MM.1S (cell line): ENCODE data around the gene IGSF11.

Experiments
- DNase-seq: peaks from one replicate; pipeline ENCODE4 v3.0.0-alpha.2; 2015
- H2AFZ ChIP-seq: fragments of 300-600 bp; sonication (generic); 2 replicates; pipeline ENCODE4 v1.6.0; 2016; ENCODE audit warnings: antibody characterized with exemption, low read length
- H3F3A ChIP-seq: fragments of 300-600 bp; sonication (generic); 2 replicates; pipeline ENCODE4 v1.6.1; 2016; ENCODE audit warnings: mild to moderate bottlenecking, antibody characterized with exemption, low read length, moderate library complexity, mixed read lengths; ENCODE audit not compliant: insufficient read depth
- H3K27ac ChIP-seq: fragments of 300-600 bp; sonication (generic); 2 replicates; pipeline ENCODE4 v1.5.1; 2016; ENCODE audit warnings: mild to moderate bottlenecking, low read length
- H3K27me3 ChIP-seq: fragments of 300-600 bp; sonication (generic); replicated peaks from 2 replicates; pipeline ENCODE4 v1.6.0; 2016; ENCODE audit warnings: low read length; ENCODE audit not compliant: insufficient read depth
- H3K36me3 ChIP-seq: fragments of 300-600 bp; sonication (generic); replicated peaks from 2 replicates; pipeline ENCODE4 v1.6.1; 2016; ENCODE audit warnings: mild to moderate bottlenecking, low read length, mixed read lengths; ENCODE audit not compliant: insufficient read depth
- H3K4me1 ChIP-seq: fragments of 300-600 bp; sonication (generic); 2 replicates; pipeline ENCODE4 v1.6.1; 2016; ENCODE audit warnings: low read length, mixed read lengths
- H3K4me2 ChIP-seq: fragments of 300-600 bp; sonication (generic); 2 replicates; pipeline ENCODE4 v1.6.0; 2016; ENCODE audit warnings: low read depth, low read length
- H3K4me3 ChIP-seq: fragments of 300-600 bp; sonication (generic); 2 replicates; pipeline ENCODE4 v1.5.1; 2016; ENCODE audit warnings: low read length, mixed read lengths
- H3K79me2 ChIP-seq: fragments of 300-600 bp; sonication (generic); 2 replicates; pipeline ENCODE4 v1.6.1; 2016; ENCODE audit warnings: mixed run types, low read length, mixed read lengths
- H3K9ac ChIP-seq: fragments of 300-600 bp; sonication (generic); 2 replicates; pipeline ENCODE4 v1.6.1; 2016; ENCODE audit warnings: low read length, mixed read lengths
- H3K9me2 ChIP-seq: fragments of 300-600 bp; sonication (generic); replicated peaks from 2 replicates; pipeline ENCODE4 v1.6.1; 2016; ENCODE audit warnings: mild to moderate bottlenecking, low read length, mixed read lengths; ENCODE audit not compliant: insufficient read depth
- H3K9me3 ChIP-seq: fragments of 300-600 bp; sonication (generic); replicated peaks from 2 replicates; pipeline ENCODE4 v1.6.1; 2016; ENCODE audit warnings: mild to moderate bottlenecking, low read length, mixed read lengths; ENCODE audit not compliant: insufficient read depth
- H4K20me1 ChIP-seq: fragments of 300-600 bp; sonication (generic); 2 replicates; pipeline ENCODE4 v1.6.1; 2016; ENCODE audit warnings: mild to moderate bottlenecking, low read length, moderate library complexity, mixed read lengths; ENCODE audit not compliant: insufficient read depth
- EZH2 ChIP-seq: fragments of 300-600 bp; sonication (generic); optimal IDR thresholded peaks from 2 replicates; pipeline ENCODE3; 2017; ENCODE audit warnings: low read depth, mild to moderate bottlenecking, antibody characterized with exemption, low read length, mixed read lengths
- EZH2phosphoT487 ChIP-seq: fragments of 300-600 bp; sonication (generic); IDR thresholded peaks from 2 replicates; pipeline ENCODE4 v1.6.1; 2018; ENCODE audit warnings: antibody characterized with exemption, low read length
- TF ChIP-seq, protein P1 (sequence below): fragments of 300-600 bp; sonication (generic); IDR thresholded peaks from 2 replicates; pipeline ENCODE4 v1.5.1; 2016; ENCODE audit warnings: antibody characterized with exemption, low read length, mixed read lengths

Gene IGSF11

DNA sequence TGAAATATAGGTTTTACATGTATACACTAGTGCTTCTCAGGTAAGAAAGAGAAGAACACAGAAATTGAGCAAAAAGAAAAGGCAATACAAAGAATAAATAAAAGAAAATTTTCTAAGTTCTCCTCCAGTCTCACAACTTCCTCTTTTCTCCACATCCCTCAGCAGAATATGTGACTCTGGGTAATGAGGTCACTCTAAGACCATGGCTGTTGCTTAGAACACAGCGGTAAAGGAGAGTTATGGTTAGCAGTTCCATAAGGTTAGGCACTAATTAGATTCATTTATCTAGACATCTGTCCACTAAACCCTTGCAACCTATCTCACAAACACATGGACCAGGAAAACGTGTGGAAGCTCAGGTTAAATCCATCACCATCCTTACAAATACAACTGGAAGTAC, 47.9 kb downstream of the IGSF11 start:
- H2AFZ ChIP-seq: no peak overlapping the region
- H3K9me3 ChIP-seq: no peaks in the 10 kb centered on the region
- H4K20me1 ChIP-seq: no peaks in the 10 kb centered on the region
- H3K9me2 ChIP-seq: no peaks in the 10 kb centered on the region
- H3K27ac ChIP-seq: no peak overlapping the region
- no peaks in the 10 kb centered on the region for H3K36me3 ChIP-seq
- no peak for DNase-seq
- no peaks in the 10 kb centered on the region for H3F3A ChIP-seq
- H3K4me2 ChIP-seq: no peak overlapping the region
- TF ChIP-seq EZH2: no peak
- TF ChIP-seq, protein P1, sequence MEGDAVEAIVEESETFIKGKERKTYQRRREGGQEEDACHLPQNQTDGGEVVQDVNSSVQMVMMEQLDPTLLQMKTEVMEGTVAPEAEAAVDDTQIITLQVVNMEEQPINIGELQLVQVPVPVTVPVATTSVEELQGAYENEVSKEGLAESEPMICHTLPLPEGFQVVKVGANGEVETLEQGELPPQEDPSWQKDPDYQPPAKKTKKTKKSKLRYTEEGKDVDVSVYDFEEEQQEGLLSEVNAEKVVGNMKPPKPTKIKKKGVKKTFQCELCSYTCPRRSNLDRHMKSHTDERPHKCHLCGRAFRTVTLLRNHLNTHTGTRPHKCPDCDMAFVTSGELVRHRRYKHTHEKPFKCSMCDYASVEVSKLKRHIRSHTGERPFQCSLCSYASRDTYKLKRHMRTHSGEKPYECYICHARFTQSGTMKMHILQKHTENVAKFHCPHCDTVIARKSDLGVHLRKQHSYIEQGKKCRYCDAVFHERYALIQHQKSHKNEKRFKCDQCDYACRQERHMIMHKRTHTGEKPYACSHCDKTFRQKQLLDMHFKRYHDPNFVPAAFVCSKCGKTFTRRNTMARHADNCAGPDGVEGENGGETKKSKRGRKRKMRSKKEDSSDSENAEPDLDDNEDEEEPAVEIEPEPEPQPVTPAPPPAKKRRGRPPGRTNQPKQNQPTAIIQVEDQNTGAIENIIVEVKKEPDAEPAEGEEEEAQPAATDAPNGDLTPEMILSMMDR: no peak
- no peak for TF ChIP-seq EZH2phosphoT487
- no peaks in the 10 kb centered on the region for H3K27me3 ChIP-seq
- no peak overlapping the region for H3K4me3 ChIP-seq
- H3K79me2 ChIP-seq: no peaks in the 10 kb centered on the region
- H3K4me1 ChIP-seq: no peaks in the 10 kb centered on the region
- H3K9ac ChIP-seq: no peak overlapping the region

DNA sequence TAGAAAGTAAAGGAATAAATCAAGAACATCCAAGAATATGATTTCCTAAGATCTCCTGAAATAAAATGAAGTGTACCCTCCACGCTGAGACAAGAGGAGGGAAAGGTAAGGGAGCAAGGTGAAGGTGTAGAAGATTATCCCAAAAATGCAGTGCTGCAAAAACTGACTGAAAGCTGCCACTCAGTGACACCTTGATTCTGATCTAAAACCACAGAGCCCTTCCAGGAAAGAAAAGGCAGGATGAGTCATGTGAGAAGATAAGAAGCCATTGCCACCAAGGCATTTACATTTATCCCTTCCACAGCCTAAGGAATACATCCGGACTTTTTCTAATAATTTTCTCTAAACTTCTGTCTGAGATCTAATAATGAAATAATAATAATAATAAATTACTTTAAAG, 49.9 kb downstream of the IGSF11 start:
- TF ChIP-seq EZH2 (no peak), EZH2phosphoT487 (no peak)
- TF ChIP-seq, protein P1: no peak
- H3K27ac ChIP-seq: no peak overlapping the region
- no peaks in the 10 kb centered on the region for H3K27me3 ChIP-seq
- H3K79me2 ChIP-seq: no peaks in the 10 kb centered on the region
- H3K9me3 ChIP-seq: no peaks in the 10 kb centered on the region
- H3K4me1 ChIP-seq: no peaks in the 10 kb centered on the region
- no peaks in the 10 kb centered on the region for H3K9me2 ChIP-seq
- H3F3A ChIP-seq: no peaks in the 10 kb centered on the region
- H3K4me2 ChIP-seq: no peak overlapping the region
- H3K36me3 ChIP-seq: no peaks in the 10 kb centered on the region
- no peaks in the 10 kb centered on the region for H4K20me1 ChIP-seq
- no peak overlapping the region for H2AFZ ChIP-seq
- no peak overlapping the region for H3K9ac ChIP-seq
- no peak overlapping the region for H3K4me3 ChIP-seq
- no peak for DNase-seq

DNA sequence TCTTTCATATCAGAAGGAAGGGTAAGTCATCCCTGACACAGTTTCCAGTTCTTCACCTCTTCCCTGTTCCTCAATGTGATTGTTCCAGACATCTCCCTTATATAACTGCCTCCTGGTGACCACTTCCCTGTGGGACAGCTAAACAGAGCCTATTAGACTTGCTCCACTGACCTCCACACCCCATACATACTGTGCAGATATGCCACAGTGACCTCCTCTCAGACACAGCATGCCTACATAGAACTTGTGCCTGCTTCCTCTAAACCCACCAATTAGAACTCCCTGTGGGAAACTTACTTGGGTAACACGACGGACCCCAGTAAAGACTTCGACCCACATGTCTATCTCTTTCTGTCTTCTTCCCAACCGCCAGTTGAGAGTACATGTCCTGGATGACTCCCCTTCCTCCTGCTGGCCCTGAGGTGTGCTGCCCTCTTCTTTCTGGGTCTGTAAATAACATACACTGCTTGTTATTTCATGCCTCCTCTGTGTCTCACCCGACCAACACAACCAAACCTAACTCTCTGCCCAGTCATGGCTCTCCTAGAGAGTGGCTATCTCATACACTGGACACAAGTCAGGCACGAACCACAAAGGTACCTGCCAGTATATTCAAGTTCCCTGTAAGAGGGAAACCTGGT, 53.0 kb downstream of the IGSF11 start:
- no peak overlapping the region for H3K27ac ChIP-seq
- no peak for DNase-seq
- H3K36me3 ChIP-seq: no peaks in the 10 kb centered on the region
- H3K4me1 ChIP-seq: no peaks in the 10 kb centered on the region
- H3K27me3 ChIP-seq: no peaks in the 10 kb centered on the region
- H2AFZ ChIP-seq: no peak overlapping the region
- H4K20me1 ChIP-seq: no peaks in the 10 kb centered on the region
- H3F3A ChIP-seq: no peaks in the 10 kb centered on the region
- no peaks in the 10 kb centered on the region for H3K9me3 ChIP-seq
- H3K9me2 ChIP-seq: no peaks in the 10 kb centered on the region
- H3K4me2 ChIP-seq: no peak overlapping the region
- no peak overlapping the region for H3K4me3 ChIP-seq
- no peak for TF ChIP-seq EZH2phosphoT487
- TF ChIP-seq EZH2: no peak
- TF ChIP-seq, protein P1: no peak
- no peaks in the 10 kb centered on the region for H3K79me2 ChIP-seq
- H3K9ac ChIP-seq: no peak overlapping the region
